HepG2 (cell line): Measurements from ENCODE around the gene SMAD3. TPM values are rescaled to one million over a fixed set of nuclear protein-coding genes. Genes with fewer than 3 reads are reported as not detected.

Source experiments
- ATAC-seq: fragments of 200-7000 bp; cut with Tn5 transposase; 3 replicates; pipeline ENCODE4 v1.9.1; 2020; ENCODE audit warnings: mild to moderate bottlenecking, moderate library complexity
- BruUV-seq: library from RNA; stranded (reverse); fragments of 400-500 nt; replicated peaks from 2 replicates; lab custom pipeline; 2021; lab: Mats Ljungman, UMichigan
- CTCF ChIA-PET: fragments of 300-600 bp; formaldehyde crosslinking; extraction: SDS; loops from one replicate; lab custom pipeline; 2021; ENCODE audit warnings: low total read pairs, inconsistent platforms, low intra/inter-chr PET ratio; lab: Yijun Ruan, JAX
- POLR2A ChIA-PET: fragments of 350-600 bp; sonication (Branson Sonifier 250); formaldehyde crosslinking; loops from one replicate; lab custom pipeline; 2020; ENCODE audit warnings: antibody characterized with exemption, inconsistent platforms; lab: Yijun Ruan, JAX
- DNase-seq: peaks from one replicate; pipeline ENCODE4 v3.0.0-alpha.2; 2015; ENCODE audit warnings: low spot score
- FAIRE-seq: peaks from 3 replicates; lab custom pipeline; 2011; peaks lifted over from hg19 to GRCh38; lab: Jason Lieb, UNC
- H2AFZ ChIP-seq: one replicate; pipeline ENCODE4 v1.6.1; 2011; ENCODE audit warnings: low read length, inconsistent platforms
- H3K27ac ChIP-seq: fragments of 300-600 bp; 3 replicates; pipeline ENCODE4 v1.8.0; 2011; ENCODE audit warnings: mixed run types, mild to moderate bottlenecking, mixed read lengths, low read length, inconsistent platforms; ENCODE audit not compliant: insufficient read depth; ENCODE audit errors: extremely low read length
- H3K27me3 ChIP-seq, 2 experiments: fragments of 200-600 bp in 1 of 2; 2 replicates in 1 of 2; 3 replicates in 1 of 2; pipeline versions ENCODE4 v1.6.0 to v1.8.0; 2011; ENCODE audit warnings: low read length in 2 of 2, mild to moderate bottlenecking in 2 of 2, moderate library complexity in 2 of 2, inconsistent platforms in 1 of 2; ENCODE audit not compliant: insufficient read depth in 2 of 2, control insufficient read depth in 1 of 2
- H3K36me3 ChIP-seq, 2 experiments: fragments of 200-600 bp in 1 of 2; replicated peaks in 1 of 2; 2 replicates in 1 of 2; 3 replicates in 1 of 2; pipeline versions ENCODE4 v1.5.1 to v1.8.0; 2011; ENCODE audit warnings: low read length in 2 of 2, inconsistent platforms in 1 of 2; ENCODE audit not compliant: insufficient read depth in 2 of 2, control insufficient read depth in 1 of 2
- H3K4me1 ChIP-seq: 2 replicates; pipeline ENCODE4 v1.5.1; 2012; ENCODE audit warnings: low read length, inconsistent platforms; ENCODE audit not compliant: insufficient read depth
- H3K4me2 ChIP-seq: 2 replicates; pipeline ENCODE4 v1.6.0; 2011; ENCODE audit warnings: low read depth, low read length, inconsistent platforms
- H3K4me3 ChIP-seq, 3 experiments: fragments of 200-600 bp in 1 of 3; sonication (generic), shearing (Covaris generic) in 1 of 3; replicated peaks in 1 of 3; 2 replicates each; pipeline ENCODE4 v1.5.1; 2011 to 2016; ENCODE audit warnings: low read length in 3 of 3, inconsistent platforms in 2 of 3, low read depth in 2 of 3, mild to moderate bottlenecking in 2 of 3, control low read depth in 1 of 3, mixed read lengths in 1 of 3; ENCODE audit not compliant: insufficient read depth in 1 of 3
- H3K79me2 ChIP-seq: one replicate; pipeline ENCODE4 v1.6.1; 2011; ENCODE audit warnings: low read length, inconsistent platforms; ENCODE audit not compliant: insufficient read depth
- H3K9ac ChIP-seq: 2 replicates; pipeline ENCODE4 v1.6.0; 2011; ENCODE audit warnings: mild to moderate bottlenecking, low read depth, low read length, inconsistent platforms; ENCODE audit not compliant: insufficient read depth
- H3K9me3 ChIP-seq: 2 replicates; pipeline ENCODE4 v1.5.1; 2012; ENCODE audit warnings: mild to moderate bottlenecking, low read length
- H4K20me1 ChIP-seq: 2 replicates; pipeline ENCODE4 v1.6.0; 2011; ENCODE audit warnings: inconsistent platforms, mild to moderate bottlenecking, low read length, moderate library complexity; ENCODE audit not compliant: insufficient read depth
- KDM6A ChIP-seq: IDR thresholded peaks from 2 replicates; pipeline ENCODE4 v1.6.1; 2016; ENCODE audit warnings: low read depth
- NCOR1 ChIP-seq: fragments of 200-600 bp; sonication (generic); IDR thresholded peaks from 2 replicates; pipeline ENCODE4 v1.7.0; 2017; ENCODE audit warnings: antibody characterized with exemption, low read length, borderline replicate concordance
- NR3C1 ChIP-seq: sonication (generic); formaldehyde crosslinking; IDR thresholded peaks from 2 replicates; pipeline ENCODE4 v1.4.0; 2020; ENCODE audit warnings: missing genetic modification reagents
- RBM39 ChIP-seq: fragments of 200-400 bp; formaldehyde crosslinking; IDR thresholded peaks from one replicate; pipeline ENCODE4 v1.6.1; 2018; ENCODE audit warnings: antibody characterized with exemption, mild to moderate bottlenecking, low read depth, low read length; ENCODE audit not compliant: poor library complexity, severe bottlenecking
- TBL1XR1 ChIP-seq: fragments of 150-350 bp; IDR thresholded peaks from 2 replicates; pipeline ENCODE4 v1.6.1; 2014; ENCODE audit warnings: borderline replicate concordance, low read length; ENCODE audit not compliant: partially characterized antibody
- ZFP82 ChIP-seq: sonication (generic); formaldehyde crosslinking; IDR thresholded peaks from 2 replicates; pipeline ENCODE4 v1.5.1; 2020; ENCODE audit warnings: mild to moderate bottlenecking, missing genetic modification reagents, borderline replicate concordance
- ZNF33B ChIP-seq: sonication (generic); formaldehyde crosslinking; IDR thresholded peaks from 2 replicates; pipeline ENCODE4 v1.5.1; 2020; ENCODE audit warnings: mild to moderate bottlenecking, missing genetic modification reagents
- WGBS: methylation state at CpG from one replicate; pipeline ENCODE4 v1.1.6; 2017; ENCODE audit warnings: low lambda C conversion rate; 5-methylcytosine and 5-hydroxymethylcytosine counted together
- in situ Hi-C: cut with HindIII; loops from 2 replicates; pipeline ENCODE4 v1.10.0; 2017; ENCODE audit warnings: low pct_unique_long_range_greater_than_20kb; ENCODE audit not compliant: extremely low pct_ligation_motif_present
- intact Hi-C: fragments of 100-400 bp; cut with micrococcal nuclease; formaldehyde crosslinking; loops from one replicate; pipeline ENCODE4 v1.10.0; 2022; ENCODE audit not compliant: unreplicated experiment
- polyA plus RNA-seq, 8 experiments: library from polyadenylated mRNA; depleted of rRNA in 3 of 8; stranded (reverse) in 7 of 8; unstranded in 1 of 8; fragments of >200 nt; fragmentation: Illumina TruSeq in 4 of 8; extraction: Trizol in 4 of 8; gene quantifications; 2 replicates each; pipeline versions ENCODE4 v1.2.1 to v1.2.3, GENCODE V29; 2011 to 2016; ENCODE audit warnings: low read depth in 4 of 8, missing spikeins in 1 of 8, mixed read lengths in 1 of 8; ENCODE audit not compliant: insufficient read depth in 1 of 8
- total RNA-seq, 5 experiments: library from RNA; depleted of rRNA; stranded (reverse); fragments of >200 nt; fragmentation: Illumina TruSeq; extraction: Trizol; gene quantifications; 2 replicates each; pipeline ENCODE4 v1.2.3, GENCODE V29; 2016; ENCODE audit warnings: low read depth in 1 of 5
- TF ChIP-seq, protein P1 (sequence below): sonication (generic); formaldehyde crosslinking; conservative IDR thresholded peaks from 2 replicates; pipeline ENCODE4 v1.8.0; 2022; ENCODE audit warnings: low read depth, missing genetic modification reagents
- TF ChIP-seq, protein P2 (sequence below): IDR thresholded peaks from 2 replicates; pipeline ENCODE4 v1.6.1; 2016; ENCODE audit warnings: missing genetic modification reagents, missing compliant biosample characterization
- TF ChIP-seq, protein P3 (sequence below): sonication (generic); formaldehyde crosslinking; IDR thresholded peaks from 2 replicates; pipeline ENCODE4 v1.5.0; 2020; ENCODE audit warnings: missing genetic modification reagents
- TF ChIP-seq, protein P4 (sequence below): sonication (generic); formaldehyde crosslinking; IDR thresholded peaks from 2 replicates; pipeline ENCODE4 v1.4.0; 2020; ENCODE audit warnings: low read depth, mild to moderate bottlenecking, missing genetic modification reagents

Gene SMAD3
- total and polyA plus RNA-seq, 2 of the 13 experiments (the other 11 are each of a cell fraction or from before 2014, with no cell fraction given): 8.6 to 56.3 TPM

DNA sequence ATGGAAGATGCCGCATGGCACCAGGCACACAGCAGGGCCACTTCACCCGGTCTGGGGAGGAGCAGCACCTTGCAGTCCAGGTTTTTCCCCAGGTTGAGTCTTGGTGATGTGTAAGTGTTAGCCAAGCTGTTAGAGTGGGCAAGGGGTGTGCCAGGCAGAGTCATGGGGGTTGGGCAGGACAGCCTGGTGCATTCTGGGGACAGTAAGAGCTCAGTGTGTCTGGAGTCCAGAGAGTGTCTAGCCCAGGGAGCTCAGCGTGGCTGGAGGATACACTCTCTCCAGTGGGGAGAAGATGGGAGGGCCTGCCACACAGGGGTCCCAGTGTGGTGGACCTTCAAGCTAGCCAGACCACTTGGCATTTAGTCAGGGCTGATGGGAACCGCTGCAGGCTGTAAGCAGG lies 101.7 kb downstream of the SMAD3 start:
- no TSS peak for BruUV-seq
- Histone ChIP-seq H2AFZ (no peak overlapping the region), H3K4me1 (no peaks in the 10 kb centered on the region), H3K36me3 (peaks cover 53 to 84% of the 10 kb centered on the region in 2 experiments), H3K79me2 (peaks cover 6% of the 10 kb centered on the region), H3K27me3 (no peaks in the 10 kb centered on the region), H3K9ac (no peak overlapping the region), H3K4me2 (no peak overlapping the region), H3K4me3 (no peak overlapping the region), H4K20me1 (peaks cover 7% of the 10 kb centered on the region; the same call in 1 of the 2 replicates), H3K27ac (no peak overlapping the region), H3K9me3 (no peaks in the 10 kb centered on the region)
- ATAC-seq (no peak), FAIRE-seq (no peak), DNase-seq (no peak)
- WGBS: 90% methylated on average over 2 of the region's 4 CpGs
- TF ChIP-seq, protein P1, sequence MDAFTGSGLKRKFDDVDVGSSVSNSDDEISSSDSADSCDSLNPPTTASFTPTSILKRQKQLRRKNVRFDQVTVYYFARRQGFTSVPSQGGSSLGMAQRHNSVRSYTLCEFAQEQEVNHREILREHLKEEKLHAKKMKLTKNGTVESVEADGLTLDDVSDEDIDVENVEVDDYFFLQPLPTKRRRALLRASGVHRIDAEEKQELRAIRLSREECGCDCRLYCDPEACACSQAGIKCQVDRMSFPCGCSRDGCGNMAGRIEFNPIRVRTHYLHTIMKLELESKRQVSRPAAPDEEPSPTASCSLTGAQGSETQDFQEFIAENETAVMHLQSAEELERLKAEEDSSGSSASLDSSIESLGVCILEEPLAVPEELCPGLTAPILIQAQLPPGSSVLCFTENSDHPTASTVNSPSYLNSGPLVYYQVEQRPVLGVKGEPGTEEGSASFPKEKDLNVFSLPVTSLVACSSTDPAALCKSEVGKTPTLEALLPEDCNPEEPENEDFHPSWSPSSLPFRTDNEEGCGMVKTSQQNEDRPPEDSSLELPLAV (CRISPR knock-in tag): no peak
- intact Hi-C loops: no loop called here
- ChIA-PET POLR2A (no interaction called here), CTCF (no interaction called here)
- in situ Hi-C loops: no loop called here

DNA sequence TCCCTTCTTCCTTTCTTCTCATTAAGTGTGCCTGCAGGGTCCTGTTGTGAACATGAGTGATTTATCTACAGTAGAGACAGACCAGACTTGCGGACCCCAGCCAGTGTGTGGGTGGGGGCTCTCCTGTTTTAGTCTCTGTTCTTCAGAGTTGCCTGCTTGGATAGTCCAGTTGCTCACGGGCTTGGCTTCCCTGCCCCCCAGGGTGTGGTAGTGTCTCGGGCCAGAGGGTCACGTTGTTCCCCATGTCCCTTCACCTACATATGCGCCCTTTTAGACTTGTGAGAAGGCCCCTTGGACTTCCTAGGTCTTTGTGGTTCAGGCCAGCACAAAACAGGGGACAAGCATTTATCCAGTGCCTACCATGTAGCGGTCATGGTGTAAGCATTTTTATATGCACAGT lies 103.3 kb downstream of the SMAD3 start:
- in situ Hi-C loops: no loop called here
- H3K4me2 ChIP-seq: no peak overlapping the region
- no peaks in the 10 kb centered on the region for H3K27me3 ChIP-seq
- H4K20me1 ChIP-seq: no peaks in the 10 kb centered on the region
- CTCF ChIA-PET: no interaction called here
- POLR2A ChIA-PET: no interaction called here
- FAIRE-seq (no peak), DNase-seq (no peak), ATAC-seq (no peak)
- no peak overlapping the region for H3K9ac ChIP-seq
- H3K27ac ChIP-seq: no peak overlapping the region
- no TSS peak for BruUV-seq
- H3K4me3 ChIP-seq: no peak overlapping the region
- H3K36me3 ChIP-seq: peaks cover 55 to 93% of the 10 kb centered on the region in 2 experiments
- H2AFZ ChIP-seq: no peak overlapping the region
- H3K79me2 ChIP-seq: no peaks in the 10 kb centered on the region
- WGBS: 98% methylated on average over 6 of the region's 6 CpGs
- intact Hi-C loops: no loop called here
- H3K4me1 ChIP-seq: no peaks in the 10 kb centered on the region
- no peaks in the 10 kb centered on the region for H3K9me3 ChIP-seq
- TF ChIP-seq ZNF33B (no peak), NCOR1 (no peak), RBM39 (no peak), TBL1XR1 (no peak), ZFP82 (CRISPR knock-in tag) (no peak), NR3C1 (CRISPR knock-in tag) (no peak), KDM6A (CRISPR knock-in tag) (no peak)
- TF ChIP-seq, protein P2, sequence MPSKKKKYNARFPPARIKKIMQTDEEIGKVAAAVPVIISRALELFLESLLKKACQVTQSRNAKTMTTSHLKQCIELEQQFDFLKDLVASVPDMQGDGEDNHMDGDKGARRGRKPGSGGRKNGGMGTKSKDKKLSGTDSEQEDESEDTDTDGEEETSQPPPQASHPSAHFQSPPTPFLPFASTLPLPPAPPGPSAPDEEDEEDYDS (CRISPR knock-in tag): no peak
- TF ChIP-seq, protein P3, sequence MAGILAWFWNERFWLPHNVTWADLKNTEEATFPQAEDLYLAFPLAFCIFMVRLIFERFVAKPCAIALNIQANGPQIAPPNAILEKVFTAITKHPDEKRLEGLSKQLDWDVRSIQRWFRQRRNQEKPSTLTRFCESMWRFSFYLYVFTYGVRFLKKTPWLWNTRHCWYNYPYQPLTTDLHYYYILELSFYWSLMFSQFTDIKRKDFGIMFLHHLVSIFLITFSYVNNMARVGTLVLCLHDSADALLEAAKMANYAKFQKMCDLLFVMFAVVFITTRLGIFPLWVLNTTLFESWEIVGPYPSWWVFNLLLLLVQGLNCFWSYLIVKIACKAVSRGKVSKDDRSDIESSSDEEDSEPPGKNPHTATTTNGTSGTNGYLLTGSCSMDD (CRISPR knock-in tag): no peak
- TF ChIP-seq, protein P4, sequence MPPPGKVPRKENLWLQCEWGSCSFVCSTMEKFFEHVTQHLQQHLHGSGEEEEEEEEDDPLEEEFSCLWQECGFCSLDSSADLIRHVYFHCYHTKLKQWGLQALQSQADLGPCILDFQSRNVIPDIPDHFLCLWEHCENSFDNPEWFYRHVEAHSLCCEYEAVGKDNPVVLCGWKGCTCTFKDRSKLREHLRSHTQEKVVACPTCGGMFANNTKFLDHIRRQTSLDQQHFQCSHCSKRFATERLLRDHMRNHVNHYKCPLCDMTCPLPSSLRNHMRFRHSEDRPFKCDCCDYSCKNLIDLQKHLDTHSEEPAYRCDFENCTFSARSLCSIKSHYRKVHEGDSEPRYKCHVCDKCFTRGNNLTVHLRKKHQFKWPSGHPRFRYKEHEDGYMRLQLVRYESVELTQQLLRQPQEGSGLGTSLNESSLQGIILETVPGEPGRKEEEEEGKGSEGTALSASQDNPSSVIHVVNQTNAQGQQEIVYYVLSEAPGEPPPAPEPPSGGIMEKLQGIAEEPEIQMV (CRISPR knock-in tag): no peak
